GM19238 (cell line): ENCODE measurements around the gene JMJD1C.

Experiments
- DNase-seq: peaks from one replicate; pipeline ENCODE4 v3.0.0; 2011; ENCODE audit warnings: low spot score; ENCODE audit not compliant: insufficient read length

The JMJD1C gene

DNA sequence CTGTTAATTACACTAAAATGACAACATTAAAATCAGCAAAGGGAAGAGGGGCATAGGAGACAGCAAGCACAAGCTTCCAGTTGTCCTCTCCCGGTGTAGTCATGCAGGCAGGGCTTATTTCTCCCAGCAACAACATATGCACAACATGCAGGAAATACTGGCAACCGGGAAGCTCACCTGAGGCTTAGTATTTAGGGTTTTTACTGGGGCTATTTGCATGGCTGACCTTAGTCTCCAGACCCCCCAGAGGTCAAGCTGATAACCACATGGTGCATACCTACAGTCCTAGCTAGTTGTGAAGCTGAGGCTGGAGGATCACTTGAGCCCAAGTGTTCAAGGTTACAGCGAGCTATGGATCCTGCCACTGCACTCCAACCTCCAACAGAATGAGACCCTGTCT, 12.8 kb upstream of the JMJD1C start:
- DNase-seq, result no peak

- no peak for DNase-seq
Observed at GRCh38 chr10:63477927-63478326, 12.2 kb upstream of the JMJD1C start.

DNA sequence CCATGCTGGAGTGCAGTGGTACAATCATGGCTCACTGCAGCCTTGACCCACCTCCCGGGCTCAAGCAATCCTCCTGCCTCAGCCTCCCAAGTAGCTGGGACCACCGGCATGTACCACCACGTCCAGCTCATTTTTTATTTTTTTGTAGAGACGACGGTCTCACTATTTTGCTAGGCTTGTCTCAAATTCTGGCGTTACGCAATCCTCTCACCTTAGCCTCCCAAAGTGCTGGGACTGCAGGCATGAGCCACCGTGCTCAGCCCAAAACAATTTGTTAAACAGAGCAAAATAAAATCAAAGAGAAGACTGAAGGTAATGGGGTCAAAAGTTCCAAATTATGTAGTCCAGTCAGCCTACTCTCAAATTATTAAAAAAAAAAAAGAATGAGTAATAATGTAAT, 8.7 kb upstream of the JMJD1C start:
- DNase-seq, result no peak

- DNase-seq, result no peak
Observed at GRCh38 chr10:63470928-63471327, 5.2 kb upstream of the JMJD1C start.

GRCh38 chr10:63468947-63469346, 3.2 kb upstream of the JMJD1C start:
- no peak for DNase-seq

GRCh38 chr10:63467841-63468240, 2.1 kb upstream of the JMJD1C start:
- no peak for DNase-seq

DNA sequence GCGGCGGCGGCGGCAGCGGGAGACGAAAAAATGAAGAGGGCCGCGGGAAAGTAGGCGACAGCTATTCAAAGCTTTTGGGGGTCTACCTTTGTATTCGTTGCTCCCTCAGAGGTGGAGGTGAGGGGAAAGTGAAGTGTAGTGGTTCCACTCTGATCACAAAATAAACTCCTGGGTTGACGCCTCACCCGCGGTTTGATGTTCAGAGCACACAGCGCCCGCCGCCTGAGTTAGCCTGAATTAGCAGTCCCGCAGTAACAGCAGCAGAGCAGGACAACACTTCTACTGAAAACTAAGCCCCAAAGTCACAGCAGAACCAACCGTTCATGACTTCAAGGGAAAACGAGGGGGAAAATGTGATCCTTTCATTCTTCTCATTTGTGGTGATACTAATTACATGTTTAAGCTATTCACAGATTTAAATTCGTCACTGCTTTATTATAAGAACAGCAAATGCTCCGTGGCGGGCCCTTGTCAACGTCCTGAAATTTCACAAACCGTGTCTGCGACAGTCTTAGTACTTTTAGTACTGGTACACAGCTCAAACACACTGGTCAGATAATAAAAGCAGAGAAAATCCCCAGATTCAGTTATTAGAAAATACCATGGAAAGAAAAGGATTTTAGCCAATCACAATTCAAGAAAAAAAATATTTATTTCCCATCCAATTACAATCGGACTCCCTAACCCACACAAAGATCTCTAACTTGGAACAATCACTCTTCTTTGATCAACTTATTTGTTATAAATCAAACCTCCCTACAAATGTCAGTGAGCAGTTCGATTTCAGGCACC, 563 bp upstream of the JMJD1C start:
- peak; percentile 13 for DNase-seq

GRCh38 chr10:63464402-63465292, 1.1 kb downstream of the JMJD1C start:
- DNase-seq, result no peak

GRCh38 chr10:63462442-63462841, 3.3 kb downstream of the JMJD1C start:
- no peak for DNase-seq

- DNase-seq, result no peak
Observed at GRCh38 chr10:63458177-63458576, 7.6 kb downstream of the JMJD1C start.

GRCh38 chr10:63457594-63457993, 8.2 kb downstream of the JMJD1C start:
- DNase-seq, result no peak

- no peak for DNase-seq
Observed at GRCh38 chr10:63456437-63457210, 9.2 kb downstream of the JMJD1C start.

- DNase-seq, result no peak
Observed at GRCh38 chr10:63455507-63455906, 10.3 kb downstream of the JMJD1C start.

- no peak for DNase-seq
Observed at GRCh38 chr10:63454631-63455030, 11.1 kb downstream of the JMJD1C start.

DNA sequence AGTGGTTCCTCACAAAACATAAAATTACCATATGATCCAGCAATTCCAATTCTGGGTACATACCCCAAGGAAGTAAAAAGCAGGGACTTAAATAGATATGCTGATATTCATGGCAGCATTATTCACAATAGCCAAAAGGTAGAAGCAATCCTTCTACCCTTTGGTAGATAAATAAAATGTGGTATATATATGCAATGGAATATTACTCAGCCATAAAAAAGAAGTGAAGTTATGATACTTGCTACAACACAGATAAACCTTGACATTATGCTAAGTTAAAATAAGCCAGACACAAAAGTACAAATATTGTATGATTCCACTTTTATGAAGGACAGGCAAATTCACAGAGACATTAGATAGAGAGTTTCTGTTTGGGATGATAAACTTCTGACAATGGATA, 13.3 kb downstream of the JMJD1C start:
- DNase-seq, result no peak

DNA sequence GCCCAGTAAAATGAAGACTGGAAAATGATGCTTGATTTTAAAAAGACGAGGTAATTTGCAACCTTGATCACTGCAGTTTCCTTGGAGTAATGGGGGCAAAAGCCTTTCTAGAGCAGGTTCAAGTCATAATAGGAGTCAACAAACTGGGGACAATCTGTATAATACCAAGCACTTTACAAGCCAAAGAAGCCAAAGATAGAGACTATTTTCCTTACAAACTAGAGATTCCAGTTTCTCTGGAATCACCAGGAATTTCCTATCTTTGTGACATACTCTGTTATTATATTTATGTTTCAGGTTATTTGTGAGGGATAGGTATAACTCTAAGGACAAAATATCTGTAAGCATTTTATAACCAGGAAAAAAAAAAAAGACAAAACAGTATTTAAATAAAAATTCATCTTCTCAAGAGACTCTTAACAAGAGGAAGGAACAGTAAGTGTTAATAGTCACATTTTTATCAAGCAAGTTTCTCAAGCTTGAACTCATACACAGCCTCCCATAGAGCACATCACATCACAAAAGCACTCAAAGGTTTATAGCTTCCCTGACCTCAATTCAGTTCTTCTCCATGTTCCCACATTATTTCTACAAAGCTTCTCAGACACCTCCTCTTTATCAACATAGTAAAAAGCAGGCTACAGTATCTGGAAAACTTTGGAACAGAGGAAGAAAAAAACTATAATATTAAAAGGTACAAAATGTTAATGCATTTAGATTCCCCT, 18.9 kb downstream of the JMJD1C start:
- no peak for DNase-seq

DNA sequence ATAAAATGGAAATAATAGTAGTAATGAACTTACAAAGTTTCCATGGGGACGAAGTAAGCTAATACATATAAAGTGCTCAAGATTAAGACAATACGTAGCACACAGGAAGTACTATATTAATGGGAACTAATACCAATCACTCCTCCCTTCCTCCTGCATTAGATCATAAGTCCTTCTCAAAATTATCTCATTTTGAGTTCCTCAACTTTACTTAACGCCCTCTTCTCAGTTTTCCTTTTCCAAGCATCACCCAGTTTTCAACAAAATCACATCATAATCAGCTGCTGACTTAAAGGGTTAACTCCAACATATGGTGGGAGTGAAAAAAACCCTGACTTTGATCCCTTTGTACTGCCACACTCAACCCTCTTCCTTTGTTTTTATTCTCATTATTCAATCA, 24.4 kb downstream of the JMJD1C start:
- DNase-seq, result no peak

DNA sequence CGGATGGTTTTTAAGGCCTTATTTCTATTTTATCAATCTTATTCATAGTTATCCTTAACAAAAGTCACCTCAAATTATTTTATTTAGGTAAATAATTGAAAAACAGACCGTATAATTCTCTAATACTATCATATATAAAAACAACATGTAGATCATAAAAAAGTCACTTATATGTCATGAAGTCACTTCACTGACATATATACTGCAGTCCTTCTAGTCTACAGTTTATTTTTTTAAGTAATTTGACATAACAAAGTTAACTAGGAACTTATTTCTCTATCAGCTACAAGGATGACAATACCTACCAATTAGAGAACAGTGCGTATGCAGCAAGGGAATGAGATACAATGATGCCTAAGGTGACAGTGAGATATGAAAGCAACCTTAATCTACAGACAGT, 26.2 kb downstream of the JMJD1C start:
- DNase-seq, result no peak

DNA sequence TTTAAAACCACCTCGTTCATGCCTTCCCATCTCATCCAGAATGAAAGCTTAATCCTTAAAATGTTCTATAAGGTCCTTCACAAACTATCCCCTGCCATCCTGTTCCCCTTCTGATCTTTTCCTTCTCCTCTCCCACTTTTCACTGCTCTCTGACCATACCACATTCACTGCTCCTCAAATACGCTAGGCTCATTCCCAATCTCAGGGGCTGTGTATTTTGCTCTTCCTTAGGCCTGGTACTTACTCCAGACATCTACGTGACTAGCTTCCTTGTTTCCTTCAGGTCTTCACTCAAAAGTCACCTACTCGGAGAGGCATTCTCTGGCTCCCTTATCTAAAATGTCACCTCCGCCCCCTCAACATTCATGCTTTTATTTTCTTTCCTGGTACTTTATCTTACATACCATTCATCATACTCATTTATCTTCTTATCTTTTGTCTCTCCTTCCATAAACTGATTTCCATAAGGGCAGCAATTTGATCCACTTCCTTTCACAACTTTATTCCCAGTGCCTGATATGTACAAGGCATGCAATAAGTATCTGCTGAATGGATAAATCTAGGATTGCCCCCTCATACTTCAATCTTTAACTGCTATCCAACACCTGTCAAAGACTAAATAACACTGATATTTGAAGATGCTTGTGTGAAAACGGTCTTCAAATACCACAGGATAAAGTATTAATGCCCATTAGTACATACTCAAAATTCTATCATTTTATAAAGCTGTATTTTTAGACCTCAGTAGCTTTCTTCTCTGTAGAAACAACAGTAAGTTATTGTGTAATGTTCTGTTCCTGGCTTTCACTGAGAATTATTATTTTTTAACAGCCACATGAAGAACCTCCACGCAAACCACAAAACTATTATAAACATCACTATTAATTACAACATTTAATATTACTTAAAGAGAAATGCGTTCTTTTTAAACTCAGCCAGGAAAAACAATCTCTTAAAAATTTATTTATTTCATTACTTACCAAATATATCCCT, 27.0 kb downstream of the JMJD1C start:
- no peak for DNase-seq
